Fibroblast of peridontal ligament (primary cell): Measurements from ENCODE around the gene GLB1L.
"Not testable (repeated sequence)": the region's sequence is repeated elsewhere in the genome, so short reads cannot be mapped to it uniquely, and the experiment has no call there.

Experiments used
- DNase-seq: peaks from one replicate; pipeline ENCODE4 v3.0.0-alpha.2; 2010; ENCODE audit errors: extremely low read depth

Gene GLB1L

GRCh38 chr2:219207134-219207883 is 37.9 kb downstream of the GLB1L start:
- no peak for DNase-seq

GRCh38 chr2:219206328-219207133 is 38.7 kb downstream of the GLB1L start, which contains the start of gene ZFAND2B:
Gene ZFAND2B, plus strand, starts transcription at chr2:219206782. Its CDS starts 206 bp downstream, at chr2:219206988.
- peak; percentile 84 for DNase-seq

GRCh38 chr2:219205981-219206327 is 39.3 kb downstream of the GLB1L start:
- no peak for DNase-seq

GRCh38 chr2:219205165-219205538 is 40.1 kb downstream of the GLB1L start:
- no peak for DNase-seq

GRCh38 chr2:219204425-219205164 is 40.6 kb downstream of the GLB1L start:
- no peak for DNase-seq

GRCh38 chr2:219201331-219201730 is 43.9 kb downstream of the GLB1L start:
- not testable (repeated sequence) for DNase-seq

- not testable (repeated sequence) for DNase-seq
Observed at GRCh38 chr2:219200502-219201326, 44.5 kb downstream of the GLB1L start.

GRCh38 chr2:219199470-219200211 is 45.6 kb downstream of the GLB1L start:
- no peak for DNase-seq

- no peak for DNase-seq
Observed at GRCh38 chr2:219198974-219199373, 46.3 kb downstream of the GLB1L start.

- no peak for DNase-seq
Observed at GRCh38 chr2:219197388-219197787, 47.9 kb downstream of the GLB1L start.

- DNase-seq: no peak
Observed at GRCh38 chr2:219186754-219187456, 58.3 kb downstream of the GLB1L start.
